B cell (primary cell): ENCODE measurements around the gene AFF2.

Experiments used
- EZH2 ChIP-seq: IDR thresholded peaks from 2 replicates; pipeline ENCODE4 v1.6.1; 2012; ENCODE audit warnings: borderline replicate concordance, low read depth, mild to moderate bottlenecking, moderate library complexity, low read length; ENCODE audit not compliant: insufficient read depth, poor library complexity, severe bottlenecking
- TF ChIP-seq, protein P1 (sequence below): fragments of 200-600 bp; IDR thresholded peaks from one replicate; pipeline ENCODE4 v1.8.0; 2022; ENCODE audit warnings: antibody characterized with exemption, mild to moderate bottlenecking

DNA sequence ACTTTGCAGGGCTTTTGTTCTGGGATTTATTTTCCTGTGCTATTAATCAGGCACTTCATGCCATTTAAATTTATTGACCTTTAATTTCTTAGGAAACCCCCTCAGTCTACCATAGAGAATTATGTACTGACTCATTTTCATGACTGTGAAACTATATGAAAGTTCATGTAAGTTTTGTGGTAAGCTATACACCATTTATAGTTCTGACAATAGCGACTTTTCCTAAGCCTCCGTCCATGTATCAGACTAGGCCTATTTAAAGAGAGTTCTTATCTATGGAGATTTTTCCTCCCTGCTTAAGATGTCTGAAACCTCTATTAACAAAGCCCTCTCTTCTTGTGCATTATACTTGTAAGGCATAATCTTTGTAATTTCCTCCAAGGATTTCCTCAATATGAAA lies 111.6 kb downstream of the AFF2 start:
- TF ChIP-seq, protein P1, sequence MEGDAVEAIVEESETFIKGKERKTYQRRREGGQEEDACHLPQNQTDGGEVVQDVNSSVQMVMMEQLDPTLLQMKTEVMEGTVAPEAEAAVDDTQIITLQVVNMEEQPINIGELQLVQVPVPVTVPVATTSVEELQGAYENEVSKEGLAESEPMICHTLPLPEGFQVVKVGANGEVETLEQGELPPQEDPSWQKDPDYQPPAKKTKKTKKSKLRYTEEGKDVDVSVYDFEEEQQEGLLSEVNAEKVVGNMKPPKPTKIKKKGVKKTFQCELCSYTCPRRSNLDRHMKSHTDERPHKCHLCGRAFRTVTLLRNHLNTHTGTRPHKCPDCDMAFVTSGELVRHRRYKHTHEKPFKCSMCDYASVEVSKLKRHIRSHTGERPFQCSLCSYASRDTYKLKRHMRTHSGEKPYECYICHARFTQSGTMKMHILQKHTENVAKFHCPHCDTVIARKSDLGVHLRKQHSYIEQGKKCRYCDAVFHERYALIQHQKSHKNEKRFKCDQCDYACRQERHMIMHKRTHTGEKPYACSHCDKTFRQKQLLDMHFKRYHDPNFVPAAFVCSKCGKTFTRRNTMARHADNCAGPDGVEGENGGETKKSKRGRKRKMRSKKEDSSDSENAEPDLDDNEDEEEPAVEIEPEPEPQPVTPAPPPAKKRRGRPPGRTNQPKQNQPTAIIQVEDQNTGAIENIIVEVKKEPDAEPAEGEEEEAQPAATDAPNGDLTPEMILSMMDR: no peak
- TF ChIP-seq EZH2: no peak
